ENCODE data around the gene CXCR3. TPM values are rescaled to one million over a fixed set of nuclear protein-coding genes. Genes with fewer than 3 reads are reported as not detected.
"Not testable (repeated sequence)": the region's sequence is repeated elsewhere in the genome, so short reads cannot be mapped to it uniquely, and the experiment has no call there.

The CXCR3 gene
- total and polyA plus RNA-seq, 8 donors: 0.17 to 1.7 (median 0.28) TPM; not detected in 2

- no peaks in the 10 kb centered on the region for H3K4me1 ChIP-seq
- peaks cover 0 to 65% of the 10 kb centered on the region in 2 donors for H3K36me3 ChIP-seq
- no peaks in the 10 kb centered on the region for H3K9me3 ChIP-seq
- no peak for TF ChIP-seq CTCF (IDR thresholded peaks at IDR 0.05)
- no peak overlapping the region for H3K4me3 ChIP-seq
- no peak overlapping the region for H3K27ac ChIP-seq
- DNase-seq (no peak), ATAC-seq (no peak)
- intact Hi-C loops (cut with DNase I): no loop called here
- H3K27me3 ChIP-seq: no peaks in the 10 kb centered on the region
Measured at GRCh38 chrX:71603618-71604017, 14.7 kb downstream of the CXCR3 start.

- ATAC-seq (no peak), DNase-seq (no peak)
- Histone ChIP-seq H3K4me3 (no peak overlapping the region), H3K4me1 (no peaks in the 10 kb centered on the region), H3K27ac (no peak overlapping the region), H3K27me3 (no peaks in the 10 kb centered on the region), H3K36me3 (peaks cover 0 to 64% of the 10 kb centered on the region in 2 donors), H3K9me3 (no peaks in the 10 kb centered on the region)
- no peak for TF ChIP-seq CTCF (IDR thresholded peaks at IDR 0.05)
- intact Hi-C loops (cut with DNase I): no loop called here
Measured at GRCh38 chrX:71599965-71600364, 18.3 kb downstream of the CXCR3 start.

GRCh38 chrX:71593210-71593609 is 25.1 kb downstream of the CXCR3 start:
- H3K27ac ChIP-seq; H3K9me3 ChIP-seq; DNase-seq; intact Hi-C loops (cut with DNase I); H3K4me3 ChIP-seq; H3K4me1 ChIP-seq; ATAC-seq; H3K27me3 ChIP-seq: not testable (repeated sequence)
- H3K36me3 ChIP-seq: peaks cover 0 to 11% of the 10 kb centered on the region in 2 donors

- DNase-seq (no peak), ATAC-seq (no peak)
- no peak for TF ChIP-seq CTCF (IDR thresholded peaks at IDR 0.05)
- H3K4me3 ChIP-seq: no peak overlapping the region
- no peaks in the 10 kb centered on the region for H3K27me3 ChIP-seq
- H3K27ac ChIP-seq: no peak overlapping the region
- H3K9me3 ChIP-seq: no peaks in the 10 kb centered on the region
- intact Hi-C loops (cut with DNase I): no loop called here
- H3K36me3 ChIP-seq: no peaks in the 10 kb centered on the region
- H3K4me1 ChIP-seq: no peaks in the 10 kb centered on the region
Measured at GRCh38 chrX:71586929-71587328, 31.4 kb downstream of the CXCR3 start.

GRCh38 chrX:71581210-71581609 is 37.1 kb downstream of the CXCR3 start:
- TF ChIP-seq CTCF (IDR thresholded peaks at IDR 0.05): no peak
- no peak for DNase-seq

GRCh38 chrX:71579990-71580380 is 38.3 kb downstream of the CXCR3 start:
- no peak for ATAC-seq

More at GRCh38 chrX:71581210-71581609, 37.1 kb downstream of the CXCR3 start:
- no peak overlapping the region for H3K27ac ChIP-seq
- ATAC-seq: no peak
- H3K27me3 ChIP-seq: no peaks in the 10 kb centered on the region
- H3K4me1 ChIP-seq: no peaks in the 10 kb centered on the region
- H3K4me3 ChIP-seq: no peak overlapping the region
- intact Hi-C loops (cut with DNase I): no loop called here
- H3K9me3 ChIP-seq: no peaks in the 10 kb centered on the region
- peaks cover 0 to 22% of the 10 kb centered on the region in 2 donors for H3K36me3 ChIP-seq

More at GRCh38 chrX:71579990-71580380, 38.3 kb downstream of the CXCR3 start:
- DNase-seq: no peak
- H3K9me3 ChIP-seq: no peaks in the 10 kb centered on the region
- H3K36me3 ChIP-seq: peaks cover 0 to 34% of the 10 kb centered on the region in 2 donors
- intact Hi-C loops (cut with DNase I): no loop called here
- no peak overlapping the region for H3K27ac ChIP-seq
- TF ChIP-seq CTCF (IDR thresholded peaks at IDR 0.05): no peak
- no peaks in the 10 kb centered on the region for H3K4me1 ChIP-seq
- H3K27me3 ChIP-seq: no peaks in the 10 kb centered on the region
- H3K4me3 ChIP-seq: no peak overlapping the region
